Measurements from ENCODE around the gene RNF34. TPM values are rescaled to one million over a fixed set of nuclear protein-coding genes. Genes with fewer than 3 reads are reported as not detected.

Gene RNF34
- total and polyA plus RNA-seq, 2 experiments from 2014 or later: 41.2 to 48.4 TPM

DNA sequence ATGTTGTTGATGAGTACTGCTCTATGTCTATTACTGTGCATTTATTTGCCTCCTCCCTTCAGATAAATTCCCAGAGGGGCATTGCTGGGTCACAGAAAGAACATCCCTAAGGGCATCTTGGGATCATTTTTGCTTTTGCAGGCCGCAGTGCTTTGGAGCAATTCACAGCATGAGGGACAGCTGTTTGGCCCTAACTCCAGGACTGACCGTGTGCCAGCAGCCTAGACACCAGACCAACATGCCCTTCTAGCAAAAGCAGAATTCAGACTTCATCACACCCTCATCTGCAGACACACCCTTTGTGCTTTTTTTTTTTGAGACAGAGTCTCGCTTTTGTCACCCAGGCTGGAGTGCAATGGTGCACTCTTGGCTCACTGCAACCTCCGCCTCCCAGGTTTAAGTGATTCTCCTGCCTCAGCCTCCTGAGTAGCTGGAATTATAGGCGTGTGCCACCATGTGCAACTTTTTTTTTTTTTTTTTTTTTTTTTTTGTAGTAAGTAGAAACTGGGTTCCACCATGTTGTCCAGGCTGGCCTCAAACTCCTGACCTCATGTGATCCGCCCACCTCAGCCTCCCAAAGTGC lies 31.0 kb downstream of the RNF34 start:
- H3K27me3 ChIP-seq: no peaks in the 10 kb centered on the region
- peaks cover 55% of the 10 kb centered on the region for H3K36me3 ChIP-seq
- no peaks in the 10 kb centered on the region for H3K9me3 ChIP-seq (ENCODE audit: low read depth)

DNA sequence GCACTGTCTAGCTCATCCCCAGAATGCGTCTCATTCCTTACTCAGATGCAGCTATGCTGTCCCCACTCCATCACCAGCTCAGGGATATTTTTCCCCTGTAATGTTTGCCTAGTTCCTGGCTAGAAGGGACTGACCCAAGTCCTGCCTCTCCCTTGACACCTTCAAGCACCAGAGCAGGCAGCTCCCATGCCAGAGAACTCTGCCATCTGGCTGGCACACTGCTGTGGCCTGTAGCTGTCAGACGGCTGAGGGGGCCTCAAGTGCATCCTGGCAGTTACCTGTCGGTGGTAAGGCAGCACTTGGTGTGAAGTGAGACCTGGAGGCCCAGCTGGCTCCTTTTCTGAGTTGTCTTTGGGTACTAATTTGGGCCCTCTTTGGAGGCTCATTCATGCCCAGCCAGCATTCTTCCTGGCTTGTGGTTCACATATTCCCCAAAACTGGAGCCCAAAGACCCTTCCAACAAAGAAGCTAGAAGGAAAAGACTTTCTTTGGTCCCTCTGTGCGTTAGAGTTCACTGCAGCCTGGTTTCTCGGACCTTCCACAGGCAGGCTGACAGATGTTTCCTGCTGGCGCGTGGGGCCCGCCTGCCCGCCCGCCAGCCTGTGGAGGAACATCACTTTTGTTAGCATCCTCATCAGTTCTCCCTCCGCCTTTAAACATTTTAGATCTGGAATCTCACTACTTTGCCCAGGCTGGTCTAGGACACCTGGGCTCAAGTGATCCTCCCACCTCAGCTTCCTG lies 33.0 kb downstream of the RNF34 start:
- Histone ChIP-seq H3K9me3 (ENCODE audit: low read depth) (no peaks in the 10 kb centered on the region), H3K4me1 (ENCODE audit: low read depth) (no peaks in the 10 kb centered on the region), H3K36me3 (peaks cover 47% of the 10 kb centered on the region), H3K27me3 (no peaks in the 10 kb centered on the region), H3K27ac (no peak overlapping the region), H3K4me3 (no peak overlapping the region)
- TF ChIP-seq, protein P1, sequence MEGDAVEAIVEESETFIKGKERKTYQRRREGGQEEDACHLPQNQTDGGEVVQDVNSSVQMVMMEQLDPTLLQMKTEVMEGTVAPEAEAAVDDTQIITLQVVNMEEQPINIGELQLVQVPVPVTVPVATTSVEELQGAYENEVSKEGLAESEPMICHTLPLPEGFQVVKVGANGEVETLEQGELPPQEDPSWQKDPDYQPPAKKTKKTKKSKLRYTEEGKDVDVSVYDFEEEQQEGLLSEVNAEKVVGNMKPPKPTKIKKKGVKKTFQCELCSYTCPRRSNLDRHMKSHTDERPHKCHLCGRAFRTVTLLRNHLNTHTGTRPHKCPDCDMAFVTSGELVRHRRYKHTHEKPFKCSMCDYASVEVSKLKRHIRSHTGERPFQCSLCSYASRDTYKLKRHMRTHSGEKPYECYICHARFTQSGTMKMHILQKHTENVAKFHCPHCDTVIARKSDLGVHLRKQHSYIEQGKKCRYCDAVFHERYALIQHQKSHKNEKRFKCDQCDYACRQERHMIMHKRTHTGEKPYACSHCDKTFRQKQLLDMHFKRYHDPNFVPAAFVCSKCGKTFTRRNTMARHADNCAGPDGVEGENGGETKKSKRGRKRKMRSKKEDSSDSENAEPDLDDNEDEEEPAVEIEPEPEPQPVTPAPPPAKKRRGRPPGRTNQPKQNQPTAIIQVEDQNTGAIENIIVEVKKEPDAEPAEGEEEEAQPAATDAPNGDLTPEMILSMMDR (IDR thresholded peaks at IDR 0.05; ENCODE audit: low read depth, low read length): no peak
- no peak for DNase-seq (ENCODE audit: low read depth in 1 of 2, low spot score in 1 of 2)

More for the DNA sequence above, 31.0 kb downstream of the RNF34 start:
- Histone ChIP-seq H3K4me3 (no peak overlapping the region), H3K4me1 (ENCODE audit: low read depth) (no peaks in the 10 kb centered on the region), H3K27ac (peak overlapping the region; percentile 57)
- DNase-seq (ENCODE audit: low read depth in 1 of 2, low spot score in 1 of 2): no peak
- TF ChIP-seq, protein P1 (IDR thresholded peaks at IDR 0.05; ENCODE audit: low read depth, low read length): no peak

DNA sequence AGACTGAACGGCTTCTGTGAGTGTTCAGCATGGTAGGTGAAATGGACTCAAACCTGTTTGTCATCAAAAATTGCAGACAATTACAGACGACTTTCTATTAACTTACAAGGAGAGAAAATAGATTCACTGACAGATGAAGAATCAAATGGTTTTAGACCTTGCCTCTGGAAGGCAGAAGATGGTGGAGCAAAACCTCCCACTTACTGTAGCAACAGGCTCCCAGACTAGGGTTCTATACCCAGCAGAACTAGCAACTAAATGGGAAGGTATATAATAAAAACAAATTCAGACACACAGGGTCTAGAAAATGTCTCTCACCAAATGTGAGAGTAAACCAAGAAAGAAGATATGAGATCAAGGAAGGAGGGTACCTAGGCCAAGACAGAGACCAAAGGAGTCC lies 36.8 kb downstream of the RNF34 start:
- Histone ChIP-seq H3K36me3 (peaks cover 34% of the 10 kb centered on the region), H3K9me3 (ENCODE audit: low read depth) (no peaks in the 10 kb centered on the region), H3K27me3 (no peaks in the 10 kb centered on the region), H3K4me3 (no peak overlapping the region), H3K4me1 (ENCODE audit: low read depth) (no peaks in the 10 kb centered on the region), H3K27ac (no peak overlapping the region)
- TF ChIP-seq, protein P1 (IDR thresholded peaks at IDR 0.05; ENCODE audit: low read depth, low read length): no peak
- DNase-seq (ENCODE audit: low read depth in 1 of 2, low spot score in 1 of 2): no peak

DNA sequence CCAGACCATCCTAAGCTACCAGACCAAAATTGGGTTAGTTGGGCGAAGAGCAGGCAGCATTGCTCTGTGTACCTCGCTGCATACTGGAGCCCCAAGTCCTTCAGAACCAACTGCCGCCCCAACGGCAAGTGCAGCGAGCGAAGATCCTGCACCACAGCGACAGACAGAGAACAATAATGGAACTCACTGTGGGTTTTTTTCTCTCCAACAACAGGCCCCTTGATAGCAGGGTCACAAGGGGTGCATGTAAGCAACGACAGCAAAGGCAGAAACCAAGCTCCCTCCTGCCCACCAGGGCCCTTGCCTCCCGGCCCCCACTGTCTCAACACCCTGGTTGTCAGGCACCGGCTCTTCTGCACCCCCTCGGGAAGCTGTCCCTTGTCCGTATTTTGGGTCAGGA lies 39.0 kb downstream of the RNF34 start:
- H3K36me3 ChIP-seq: peaks cover 28% of the 10 kb centered on the region
- H3K27ac ChIP-seq: no peak overlapping the region
- DNase-seq (ENCODE audit: low read depth in 1 of 2, low spot score in 1 of 2): no peak
- no peaks in the 10 kb centered on the region for H3K27me3 ChIP-seq
- TF ChIP-seq, protein P1 (IDR thresholded peaks at IDR 0.05; ENCODE audit: low read depth, low read length): no peak
- H3K9me3 ChIP-seq (ENCODE audit: low read depth): no peaks in the 10 kb centered on the region
- H3K4me1 ChIP-seq (ENCODE audit: low read depth): no peaks in the 10 kb centered on the region
- H3K4me3 ChIP-seq: no peak overlapping the region

DNA sequence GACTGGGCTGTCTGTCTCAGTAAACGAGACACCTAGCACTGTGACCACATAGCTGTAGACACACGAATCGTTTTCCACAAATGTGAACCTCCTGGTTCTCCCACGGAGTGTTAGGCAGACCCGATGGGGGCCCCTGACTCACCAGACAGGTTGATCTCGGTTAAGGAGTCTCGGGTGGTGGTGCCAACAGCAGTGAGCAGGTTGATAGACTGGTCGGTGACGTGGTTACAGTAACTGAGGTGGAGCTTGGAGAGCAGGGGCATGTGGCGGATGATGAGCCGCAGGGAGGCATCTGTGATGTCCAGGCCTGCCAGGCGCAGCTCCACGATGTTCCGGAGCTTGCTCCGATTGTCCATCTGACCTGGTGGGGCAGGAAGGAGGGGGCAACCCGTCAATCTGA lies 39.8 kb downstream of the RNF34 start:
- Histone ChIP-seq H3K36me3 (peaks cover 28% of the 10 kb centered on the region), H3K9me3 (ENCODE audit: low read depth) (no peaks in the 10 kb centered on the region), H3K4me3 (no peak overlapping the region), H3K27me3 (no peaks in the 10 kb centered on the region), H3K27ac (no peak overlapping the region), H3K4me1 (ENCODE audit: low read depth) (no peaks in the 10 kb centered on the region)
- TF ChIP-seq, protein P1 (IDR thresholded peaks at IDR 0.05; ENCODE audit: low read depth, low read length): no peak
- DNase-seq (ENCODE audit: low read depth in 1 of 2, low spot score in 1 of 2): no peak

Data from cardiac muscle cell (in vitro differentiated cells and primary cell).